Measurements from ENCODE around the gene DNM3.

DNA sequence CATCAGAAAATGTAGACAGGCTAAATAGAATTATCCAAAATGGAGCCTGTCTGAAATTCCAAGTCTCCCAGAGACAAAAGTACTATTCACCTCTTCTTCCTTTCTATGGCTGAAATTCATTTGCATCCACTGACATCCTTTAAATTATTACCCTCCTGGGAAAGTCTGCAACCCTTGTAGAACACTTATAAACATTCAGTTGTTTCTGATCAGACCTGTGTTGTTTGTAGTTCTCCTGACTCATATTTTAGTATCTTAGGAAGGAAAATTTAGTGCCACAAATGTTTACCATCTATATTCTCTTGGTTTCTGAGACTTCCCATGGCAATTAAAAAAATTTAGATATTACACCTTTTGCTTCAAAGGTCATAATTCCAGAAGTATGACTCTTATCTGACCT lies 509.6 kb downstream of the DNM3 start:
- TF ChIP-seq, protein P1, sequence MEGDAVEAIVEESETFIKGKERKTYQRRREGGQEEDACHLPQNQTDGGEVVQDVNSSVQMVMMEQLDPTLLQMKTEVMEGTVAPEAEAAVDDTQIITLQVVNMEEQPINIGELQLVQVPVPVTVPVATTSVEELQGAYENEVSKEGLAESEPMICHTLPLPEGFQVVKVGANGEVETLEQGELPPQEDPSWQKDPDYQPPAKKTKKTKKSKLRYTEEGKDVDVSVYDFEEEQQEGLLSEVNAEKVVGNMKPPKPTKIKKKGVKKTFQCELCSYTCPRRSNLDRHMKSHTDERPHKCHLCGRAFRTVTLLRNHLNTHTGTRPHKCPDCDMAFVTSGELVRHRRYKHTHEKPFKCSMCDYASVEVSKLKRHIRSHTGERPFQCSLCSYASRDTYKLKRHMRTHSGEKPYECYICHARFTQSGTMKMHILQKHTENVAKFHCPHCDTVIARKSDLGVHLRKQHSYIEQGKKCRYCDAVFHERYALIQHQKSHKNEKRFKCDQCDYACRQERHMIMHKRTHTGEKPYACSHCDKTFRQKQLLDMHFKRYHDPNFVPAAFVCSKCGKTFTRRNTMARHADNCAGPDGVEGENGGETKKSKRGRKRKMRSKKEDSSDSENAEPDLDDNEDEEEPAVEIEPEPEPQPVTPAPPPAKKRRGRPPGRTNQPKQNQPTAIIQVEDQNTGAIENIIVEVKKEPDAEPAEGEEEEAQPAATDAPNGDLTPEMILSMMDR (IDR thresholded peaks at IDR 0.05): no peak
- no peak for TF ChIP-seq EZH2 (IDR thresholded peaks at IDR 0.05; ENCODE audit: borderline replicate concordance, insufficient read depth, low read depth, low read length, poor library complexity, severe bottlenecking)
